Ectodermal cell (in vitro differentiated cells): ENCODE measurements around the gene G6PC3.

Experiments
- H3K27ac ChIP-seq: 2 replicates; pipeline ENCODE4 v1.7.0; 2013; ENCODE audit warnings: mild to moderate bottlenecking, low read depth, low read length; ENCODE audit not compliant: insufficient read depth, poor library complexity, severe bottlenecking
- H3K27me3 ChIP-seq: 2 replicates; pipeline ENCODE4 v1.7.0; 2013; ENCODE audit warnings: mild to moderate bottlenecking, low read length; ENCODE audit not compliant: insufficient read depth, control insufficient read depth, poor library complexity, severe bottlenecking
- H3K36me3 ChIP-seq: one replicate; pipeline ENCODE4 v1.7.0; 2013; ENCODE audit warnings: low read length; ENCODE audit not compliant: control insufficient read depth, insufficient read depth
- H3K4me1 ChIP-seq: one replicate; pipeline ENCODE4 v1.7.0; 2013; ENCODE audit warnings: low read length; ENCODE audit not compliant: control insufficient read depth, insufficient read depth
- H3K4me3 ChIP-seq: 2 replicates; pipeline ENCODE4 v1.7.0; 2013; ENCODE audit warnings: low read depth, low read length, control low read depth; ENCODE audit not compliant: insufficient read depth
- H3K9me3 ChIP-seq: 2 replicates; pipeline ENCODE4 v1.7.0; 2013; ENCODE audit warnings: mild to moderate bottlenecking, low read length, moderate library complexity; ENCODE audit not compliant: control insufficient read depth
- WGBS, 2 experiments: methylation state at CpG; one replicate each; pipeline ENCODE4 v1.1.7; 2013; ENCODE audit warnings: missing lambda C conversion rate in 2 of 2; 5-methylcytosine and 5-hydroxymethylcytosine counted together

Gene G6PC3

GRCh38 chr17:44082256-44082927 is 11.9 kb downstream of the G6PC3 start:
- H3K36me3 ChIP-seq = peaks cover 33% of the 10 kb centered on the region
- peaks cover 14% of the 10 kb centered on the region for H3K4me1 ChIP-seq
- no peak overlapping the region for H3K27ac ChIP-seq
- no peaks in the 10 kb centered on the region for H3K9me3 ChIP-seq
- 92 to 93% methylated on average over 21 of the region's 21 CpGs for whole genome bisulfite sequencing, 2 experiments
- no peaks in the 10 kb centered on the region for H3K27me3 ChIP-seq
- H3K4me3 ChIP-seq = no peak overlapping the region

- WGBS, 2 experiments = 92% methylated on average over 12 of the region's 12 CpGs
- H3K36me3 ChIP-seq = peaks cover 28% of the 10 kb centered on the region
Measured at GRCh38 chr17:44083250-44083849, 12.8 kb downstream of the G6PC3 start.

GRCh38 chr17:44084131-44084538 is 13.6 kb downstream of the G6PC3 start:
- peaks cover 27% of the 10 kb centered on the region for H3K36me3 ChIP-seq
- no peaks in the 10 kb centered on the region for H3K27me3 ChIP-seq
- peaks cover 21% of the 10 kb centered on the region for H3K4me1 ChIP-seq
- 47 to 60% methylated on average over 10 of the region's 10 CpGs for WGBS, 2 experiments
- H3K9me3 ChIP-seq = no peaks in the 10 kb centered on the region
- H3K4me3 ChIP-seq = no peak overlapping the region
- no peak overlapping the region for H3K27ac ChIP-seq

More at GRCh38 chr17:44083250-44083849, 12.8 kb downstream of the G6PC3 start:
- H3K27ac ChIP-seq = no peak overlapping the region
- no peaks in the 10 kb centered on the region for H3K9me3 ChIP-seq
- H3K27me3 ChIP-seq = no peaks in the 10 kb centered on the region
- no peak overlapping the region for H3K4me3 ChIP-seq
- H3K4me1 ChIP-seq = peaks cover 21% of the 10 kb centered on the region

- Histone ChIP-seq H3K27me3 (no peaks in the 10 kb centered on the region), H3K4me1 (peaks cover 21% of the 10 kb centered on the region), H3K27ac (peak overlapping the region; percentile 53), H3K36me3 (peaks cover 25% of the 10 kb centered on the region), H3K9me3 (no peaks in the 10 kb centered on the region), H3K4me3 (no peak overlapping the region)
- WGBS, 2 experiments = 85 to 89% methylated on average over 7 of the region's 7 CpGs
Measured at GRCh38 chr17:44084921-44085320, 14.4 kb downstream of the G6PC3 start.

- WGBS, 2 experiments = 85 to 88% methylated on average over 5 of the region's 5 CpGs
- Histone ChIP-seq H3K4me1 (peaks cover 21% of the 10 kb centered on the region), H3K9me3 (no peaks in the 10 kb centered on the region), H3K27me3 (no peaks in the 10 kb centered on the region), H3K27ac (no peak overlapping the region), H3K4me3 (no peak overlapping the region), H3K36me3 (peaks cover 18% of the 10 kb centered on the region)
Measured at GRCh38 chr17:44085908-44086307, 15.4 kb downstream of the G6PC3 start.

- 25 to 26% methylated on average over 20 to 22 of the region's 23 CpGs for WGBS, 2 experiments
- H3K4me3 ChIP-seq = no peak overlapping the region
- H3K9me3 ChIP-seq = no peaks in the 10 kb centered on the region
Measured at GRCh38 chr17:44086364-44087311, 16.1 kb downstream of the G6PC3 start.

GRCh38 chr17:44087319-44087718 is 16.8 kb downstream of the G6PC3 start:
- 11 to 19% methylated on average over 7 of the region's 8 CpGs for WGBS, 2 experiments
- peaks cover 28% of the 10 kb centered on the region for H3K36me3 ChIP-seq

More at GRCh38 chr17:44086364-44087311, 16.1 kb downstream of the G6PC3 start:
- Histone ChIP-seq H3K4me1 (peaks cover 21% of the 10 kb centered on the region), H3K36me3 (peaks cover 25% of the 10 kb centered on the region), H3K27me3 (no peaks in the 10 kb centered on the region), H3K27ac (peak overlapping the region; percentile 69)

GRCh38 chr17:44088254-44088653 is 17.7 kb downstream of the G6PC3 start:
- Histone ChIP-seq H3K4me1 (peaks cover 21% of the 10 kb centered on the region), H3K27ac (no peak overlapping the region), H3K4me3 (no peak overlapping the region), H3K36me3 (peaks cover 26% of the 10 kb centered on the region), H3K27me3 (no peaks in the 10 kb centered on the region), H3K9me3 (no peaks in the 10 kb centered on the region)
- WGBS, 2 experiments = 93 to 95% methylated on average over 16 of the region's 16 CpGs

More at GRCh38 chr17:44087319-44087718, 16.8 kb downstream of the G6PC3 start:
- peak overlapping the region; percentile 60 for H3K27ac ChIP-seq
- H3K9me3 ChIP-seq = no peaks in the 10 kb centered on the region
- H3K27me3 ChIP-seq = no peaks in the 10 kb centered on the region
- peak overlapping the region; percentile 23 for H3K4me3 ChIP-seq
- H3K4me1 ChIP-seq = peaks cover 21% of the 10 kb centered on the region

GRCh38 chr17:44091200-44091997 is 20.9 kb downstream of the G6PC3 start:
- Histone ChIP-seq H3K27ac (no peak overlapping the region), H3K36me3 (peaks cover 22% of the 10 kb centered on the region), H3K4me1 (peaks cover 31% of the 10 kb centered on the region), H3K9me3 (no peaks in the 10 kb centered on the region), H3K4me3 (no peak overlapping the region), H3K27me3 (no peaks in the 10 kb centered on the region)
- 93 to 95% methylated on average over 14 of the region's 14 CpGs for WGBS, 2 experiments
